ENCODE measurements around the gene EBF3. TPM values are rescaled to one million over a fixed set of nuclear protein-coding genes. Genes with fewer than 3 reads are reported as not detected.

Gene EBF3
- total RNA-seq, 1 donor from 2014 or later, result 0.20 TPM

DNA sequence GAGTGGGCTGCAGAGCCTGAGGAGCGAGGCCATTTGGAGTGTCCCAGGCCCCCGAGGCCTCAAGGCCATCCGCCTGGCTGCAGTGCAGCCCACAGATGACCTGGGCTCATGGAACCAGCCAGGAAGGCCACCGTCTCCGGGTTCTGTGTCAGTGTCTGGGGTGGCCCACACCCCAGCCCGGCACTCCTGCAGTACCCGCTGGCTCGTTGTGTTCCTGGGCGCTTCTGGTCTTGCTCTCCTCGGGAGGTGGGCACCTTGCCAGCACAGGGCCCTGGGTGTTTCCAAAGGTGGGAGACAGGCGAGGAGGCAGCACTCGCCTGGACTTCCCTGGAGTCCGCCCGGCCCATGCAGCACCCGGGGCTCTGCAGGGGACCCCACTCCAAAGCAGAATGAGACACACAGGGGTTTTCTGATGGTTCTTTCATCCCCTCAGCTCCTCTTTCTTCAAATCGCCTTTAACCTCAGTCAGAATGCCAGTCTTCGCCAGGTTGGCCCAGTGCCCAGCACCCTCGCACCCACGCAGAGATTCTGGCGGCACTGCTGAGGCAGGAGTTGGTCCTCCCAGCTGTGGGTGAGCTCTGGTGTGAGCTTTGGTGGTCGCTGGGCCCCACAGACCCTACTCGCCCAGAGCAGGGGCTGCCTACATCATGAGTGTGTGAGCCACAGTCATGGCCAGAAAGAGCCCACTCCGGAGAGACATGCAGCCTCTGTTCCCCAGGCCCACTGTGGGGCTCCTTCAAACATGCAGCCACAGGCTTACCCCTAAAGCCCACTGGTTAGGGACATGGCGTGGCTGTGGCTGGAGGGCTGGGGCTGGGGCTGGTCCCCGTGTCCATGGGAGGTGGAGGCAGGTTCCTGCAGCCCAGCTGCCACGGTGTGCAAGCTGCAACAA, 155.7 kb downstream of the EBF3 start:
- peaks cover 12% of the 10 kb centered on the region for H3K9me3 ChIP-seq
- intact Hi-C loops (cut with DNase I), result no loop called here
- no peaks in the 10 kb centered on the region for H3K27me3 ChIP-seq
- H3K4me3 ChIP-seq, result no peak overlapping the region
- DNase-seq (no peak), ATAC-seq (no peak)
- H3K27ac ChIP-seq, result no peak overlapping the region
- TF ChIP-seq, protein P1, sequence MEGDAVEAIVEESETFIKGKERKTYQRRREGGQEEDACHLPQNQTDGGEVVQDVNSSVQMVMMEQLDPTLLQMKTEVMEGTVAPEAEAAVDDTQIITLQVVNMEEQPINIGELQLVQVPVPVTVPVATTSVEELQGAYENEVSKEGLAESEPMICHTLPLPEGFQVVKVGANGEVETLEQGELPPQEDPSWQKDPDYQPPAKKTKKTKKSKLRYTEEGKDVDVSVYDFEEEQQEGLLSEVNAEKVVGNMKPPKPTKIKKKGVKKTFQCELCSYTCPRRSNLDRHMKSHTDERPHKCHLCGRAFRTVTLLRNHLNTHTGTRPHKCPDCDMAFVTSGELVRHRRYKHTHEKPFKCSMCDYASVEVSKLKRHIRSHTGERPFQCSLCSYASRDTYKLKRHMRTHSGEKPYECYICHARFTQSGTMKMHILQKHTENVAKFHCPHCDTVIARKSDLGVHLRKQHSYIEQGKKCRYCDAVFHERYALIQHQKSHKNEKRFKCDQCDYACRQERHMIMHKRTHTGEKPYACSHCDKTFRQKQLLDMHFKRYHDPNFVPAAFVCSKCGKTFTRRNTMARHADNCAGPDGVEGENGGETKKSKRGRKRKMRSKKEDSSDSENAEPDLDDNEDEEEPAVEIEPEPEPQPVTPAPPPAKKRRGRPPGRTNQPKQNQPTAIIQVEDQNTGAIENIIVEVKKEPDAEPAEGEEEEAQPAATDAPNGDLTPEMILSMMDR (IDR thresholded peaks at IDR 0.05), result no peak
- H3K4me1 ChIP-seq, result no peaks in the 10 kb centered on the region
- H3K36me3 ChIP-seq, result no peaks in the 10 kb centered on the region

DNA sequence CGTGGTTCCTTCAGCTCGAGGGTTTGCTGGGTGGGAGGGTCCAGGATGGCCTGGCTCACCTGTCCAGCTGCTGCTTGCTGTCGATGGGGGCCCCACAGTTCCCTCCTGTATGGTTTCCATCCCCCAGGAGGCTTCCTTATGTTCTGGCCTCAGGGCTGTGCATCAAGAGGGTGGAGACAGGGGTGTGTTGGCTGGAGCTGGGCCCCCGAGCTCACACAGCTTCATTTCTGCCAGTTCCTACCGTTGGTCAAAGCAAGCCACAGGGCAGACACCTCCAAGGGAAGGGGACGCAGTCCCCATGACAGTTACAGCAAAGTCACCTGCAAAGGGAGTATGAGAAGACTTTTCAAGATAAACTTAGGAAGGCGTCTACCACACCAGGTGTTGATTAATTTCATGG, 156.9 kb downstream of the EBF3 start:
- Histone ChIP-seq H3K27ac (no peak overlapping the region), H3K9me3 (peaks cover 12% of the 10 kb centered on the region), H3K36me3 (no peaks in the 10 kb centered on the region), H3K4me3 (no peak overlapping the region), H3K4me1 (no peaks in the 10 kb centered on the region), H3K27me3 (no peaks in the 10 kb centered on the region)
- TF ChIP-seq, protein P1 (IDR thresholded peaks at IDR 0.05), result no peak
- intact Hi-C loops (cut with DNase I), result no loop called here
- ATAC-seq (no peak), DNase-seq (no peak)

DNA sequence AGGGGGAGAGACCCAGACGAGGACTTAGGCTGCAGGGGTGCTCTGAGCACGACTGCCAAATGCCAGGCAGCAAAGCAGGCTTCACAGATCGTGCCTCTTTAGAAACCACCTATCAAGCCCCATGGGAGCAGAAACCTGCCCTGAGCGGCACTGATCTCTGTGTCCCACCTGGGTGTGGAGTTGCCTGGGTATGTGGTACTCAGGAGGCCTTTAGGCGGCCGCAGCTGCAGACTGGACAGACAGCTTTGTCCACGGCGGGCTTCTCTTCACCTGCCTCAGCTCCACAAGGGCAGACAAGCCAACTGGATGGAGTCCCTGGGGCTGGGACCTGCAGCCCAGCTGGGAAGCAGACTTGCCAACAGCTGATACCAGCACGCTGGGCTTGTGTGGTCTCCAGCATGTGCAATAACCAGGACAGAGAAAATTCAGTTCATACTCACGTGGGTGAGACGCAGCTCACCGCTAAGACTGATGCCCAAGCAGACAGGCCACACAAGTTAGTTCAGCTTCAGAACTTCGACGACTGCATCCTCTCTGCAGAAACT, 163.2 kb downstream of the EBF3 start:
- Histone ChIP-seq H3K27ac (no peak overlapping the region), H3K4me3 (no peak overlapping the region), H3K4me1 (no peaks in the 10 kb centered on the region), H3K27me3 (no peaks in the 10 kb centered on the region), H3K9me3 (peaks cover 12% of the 10 kb centered on the region), H3K36me3 (no peaks in the 10 kb centered on the region)
- DNase-seq, result no peak
- intact Hi-C loops (cut with DNase I), result no loop called here
- TF ChIP-seq, protein P1 (IDR thresholded peaks at IDR 0.05), result no peak
- no peak for ATAC-seq

DNA sequence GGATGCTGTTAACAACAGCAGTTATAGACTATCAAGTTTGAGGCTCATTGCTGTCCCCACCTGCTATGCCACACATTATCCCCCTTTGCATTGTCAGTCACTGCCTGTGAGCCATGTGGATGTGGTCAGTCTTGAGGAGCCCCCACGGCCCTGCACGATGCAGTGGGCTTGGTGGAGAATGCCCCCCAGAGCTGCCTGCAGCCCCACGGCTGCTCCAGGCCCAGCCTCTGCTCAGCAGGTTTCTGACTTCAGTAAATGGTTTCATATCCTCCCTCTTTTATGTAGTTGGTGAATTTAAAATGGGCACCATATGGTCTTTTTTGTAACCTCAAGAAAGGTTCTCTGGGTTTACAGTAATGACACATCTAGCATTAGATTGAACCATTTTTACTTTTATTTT, 164.1 kb downstream of the EBF3 start:
- peaks cover 12% of the 10 kb centered on the region for H3K9me3 ChIP-seq
- TF ChIP-seq, protein P1 (IDR thresholded peaks at IDR 0.05), result no peak
- H3K27ac ChIP-seq, result no peak overlapping the region
- no peak overlapping the region for H3K4me3 ChIP-seq
- H3K4me1 ChIP-seq, result no peaks in the 10 kb centered on the region
- no peak for ATAC-seq
- H3K27me3 ChIP-seq, result no peaks in the 10 kb centered on the region
- no peaks in the 10 kb centered on the region for H3K36me3 ChIP-seq
- intact Hi-C loops (cut with DNase I), result no loop called here
- DNase-seq, result no peak

DNA sequence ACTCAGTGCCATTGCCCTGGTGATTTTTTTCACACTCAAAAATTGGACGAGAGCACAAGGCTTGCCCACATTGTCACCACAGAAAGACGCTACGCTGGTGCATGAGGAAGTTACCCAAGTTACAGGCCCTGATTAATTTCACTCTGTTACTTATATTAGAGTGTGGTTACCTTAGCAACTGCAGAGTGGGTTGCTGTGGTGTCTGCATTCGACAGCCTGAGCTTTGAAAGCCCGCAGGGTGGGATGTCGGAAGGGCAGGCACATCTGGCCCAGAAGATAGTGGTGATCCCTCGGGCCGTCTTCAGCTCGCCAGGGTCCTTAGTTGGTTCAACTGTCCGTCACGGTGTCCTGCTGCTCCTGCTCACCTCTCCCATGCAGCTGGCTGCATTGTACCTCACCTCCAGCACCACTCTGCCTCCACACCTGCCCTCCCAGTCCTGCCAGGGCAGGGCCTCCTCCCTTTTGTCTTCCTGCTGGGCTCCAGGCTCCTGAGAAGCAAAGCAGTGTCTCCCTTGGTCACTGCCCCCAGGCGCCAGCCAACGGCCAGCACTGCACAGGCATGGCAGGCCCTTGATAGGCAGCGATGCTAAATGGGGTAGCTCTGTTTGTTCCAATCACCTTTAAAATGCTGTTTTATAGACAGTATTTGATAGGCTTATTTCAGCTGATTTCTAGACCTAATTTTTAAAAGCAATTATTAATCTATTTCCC, 167.2 kb downstream of the EBF3 start:
- DNase-seq, result no peak
- TF ChIP-seq, protein P1 (IDR thresholded peaks at IDR 0.05), result no peak
- no peak overlapping the region for H3K4me3 ChIP-seq
- H3K27me3 ChIP-seq, result no peaks in the 10 kb centered on the region
- H3K4me1 ChIP-seq, result no peaks in the 10 kb centered on the region
- H3K9me3 ChIP-seq, result no peaks in the 10 kb centered on the region
- intact Hi-C loops (cut with DNase I), result no loop called here
- H3K27ac ChIP-seq, result no peak overlapping the region
- no peaks in the 10 kb centered on the region for H3K36me3 ChIP-seq
- ATAC-seq, result no peak
